ENCODE measurements around the gene SPNS3.
A peak's percentile ranks its signal among the peaks of the same experiment; 100 is the strongest.

Gene SPNS3

DNA sequence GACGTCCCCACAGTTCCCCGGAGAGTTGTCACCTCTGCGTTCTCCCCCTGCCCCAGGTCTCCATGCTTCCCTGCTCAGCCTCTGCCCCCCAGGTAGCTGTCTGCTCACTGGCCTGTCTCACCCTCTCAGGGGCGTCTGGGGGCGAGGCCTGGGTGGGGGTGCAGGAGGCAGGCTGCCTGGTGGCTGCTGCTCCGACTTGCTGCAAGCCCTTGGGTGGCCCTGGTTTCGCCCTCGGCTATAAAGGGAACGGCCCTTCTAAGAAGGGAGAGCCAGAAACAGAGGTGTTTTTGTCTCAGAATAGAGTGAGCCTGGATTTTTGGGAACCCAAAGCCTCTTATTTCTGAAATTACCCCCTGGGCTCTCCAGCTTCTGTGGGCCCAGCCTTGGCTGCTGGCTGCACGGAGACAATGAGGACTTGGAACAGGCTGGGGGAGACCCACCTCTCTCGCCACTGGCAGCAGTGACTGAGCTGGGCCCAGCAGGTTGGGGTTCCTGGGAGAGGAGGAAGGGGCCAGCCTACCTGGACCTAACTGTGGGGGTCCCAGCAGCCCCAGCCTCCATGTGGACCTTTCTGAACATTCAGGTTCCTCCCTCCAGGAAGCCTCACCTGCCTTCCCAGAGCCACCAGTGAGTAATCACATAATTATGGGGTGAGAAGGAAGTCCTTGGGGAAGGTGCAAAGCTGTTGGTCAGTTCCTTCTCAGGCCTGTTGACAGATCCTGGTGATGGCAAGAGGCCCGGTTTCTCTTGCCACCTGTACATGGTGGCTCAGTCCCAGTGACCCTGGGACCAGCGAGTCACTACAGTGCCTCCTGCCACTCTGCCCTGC, 49.5 kb downstream of the SPNS3 start:
- H3K4me3 Mint-ChIP-seq: no peak overlapping the region
- H3K27me3 Mint-ChIP-seq: peaks cover 4 to 8% of the 10 kb centered on the region in 2 donors
- no peak for ATAC-seq (replicated peaks)
- no peak overlapping the region for H3K27ac Mint-ChIP-seq
- no peak for DNase-seq
- peaks cover 24 to 25% of the 10 kb centered on the region in 2 donors for H3K4me1 Mint-ChIP-seq
- H3K36me3 Mint-ChIP-seq: peaks cover 0 to 2% of the 10 kb centered on the region in 2 donors
- no peaks in the 10 kb centered on the region for H3K9me3 Mint-ChIP-seq

DNA sequence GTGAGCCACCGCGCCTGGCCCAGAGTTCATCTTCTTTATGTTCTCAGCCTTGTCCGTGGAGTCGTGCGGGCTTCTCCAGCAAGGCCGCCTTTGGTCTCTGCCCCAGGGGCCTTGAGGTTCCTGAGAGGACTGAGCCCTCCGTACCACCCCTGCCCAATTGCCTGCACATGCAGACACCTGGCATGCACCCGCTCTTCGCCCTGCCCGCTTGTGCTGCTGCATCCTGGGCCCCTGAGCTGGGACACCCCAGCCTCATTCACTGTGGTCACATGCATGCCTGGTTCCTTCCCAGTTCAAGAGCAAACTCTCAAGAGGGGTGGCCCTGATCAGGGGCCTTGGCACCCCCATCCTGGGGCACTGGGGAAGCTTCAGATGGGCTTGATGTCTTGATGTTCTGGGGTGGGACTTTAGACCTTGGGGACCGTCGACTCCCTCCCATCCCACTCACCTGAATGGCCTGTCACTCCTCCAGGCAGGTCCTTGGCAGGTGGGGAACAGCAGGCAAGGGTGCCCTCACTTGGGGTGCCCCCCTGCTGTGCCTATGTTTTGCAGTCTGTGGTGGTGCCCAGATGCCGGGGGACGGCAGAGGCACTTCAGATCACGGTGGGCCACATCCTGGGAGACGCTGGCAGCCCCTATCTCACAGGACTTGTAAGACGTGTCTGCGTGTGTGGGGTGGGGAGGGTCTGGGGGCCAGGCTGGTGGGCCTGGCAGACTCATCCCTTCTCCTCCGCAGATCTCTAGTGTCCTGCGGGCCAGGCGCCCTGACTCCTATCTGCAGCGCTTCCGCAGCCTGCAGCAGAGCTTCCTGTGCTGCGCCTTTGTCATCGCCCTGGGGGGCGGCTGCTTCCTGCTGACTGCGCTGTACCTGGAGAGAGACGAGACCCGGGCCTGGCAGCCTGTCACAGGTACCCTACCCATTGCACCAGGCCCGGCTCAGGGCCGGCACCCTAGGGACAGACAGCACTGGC, 52.2 kb downstream of the SPNS3 start:
- peaks cover 4 to 5% of the 10 kb centered on the region in 2 donors for H3K27me3 Mint-ChIP-seq
- H3K36me3 Mint-ChIP-seq: peaks cover 0 to 2% of the 10 kb centered on the region in 2 donors
- ATAC-seq (replicated peaks): peak; percentile 78 to 90
- H3K4me1 Mint-ChIP-seq: peaks cover 19 to 21% of the 10 kb centered on the region in 2 donors
- peak overlapping the region; percentile 81 for H3K27ac Mint-ChIP-seq
- no peaks in the 10 kb centered on the region for H3K9me3 Mint-ChIP-seq
- DNase-seq: no peak
- H3K4me3 Mint-ChIP-seq: peak overlapping the region; percentile 74 to 80

GRCh38 chr17:4487296-4487695, 53.6 kb downstream of the SPNS3 start:
- ATAC-seq (replicated peaks): no peak
- Mint-ChIP-seq H3K27me3 (no peaks in the 10 kb centered on the region), H3K27ac (no peak overlapping the region), H3K9me3 (no peaks in the 10 kb centered on the region), H3K4me3 (no peak overlapping the region), H3K36me3 (no peaks in the 10 kb centered on the region), H3K4me1 (peaks cover 16 to 17% of the 10 kb centered on the region in 2 donors)
- no peak for DNase-seq

DNA sequence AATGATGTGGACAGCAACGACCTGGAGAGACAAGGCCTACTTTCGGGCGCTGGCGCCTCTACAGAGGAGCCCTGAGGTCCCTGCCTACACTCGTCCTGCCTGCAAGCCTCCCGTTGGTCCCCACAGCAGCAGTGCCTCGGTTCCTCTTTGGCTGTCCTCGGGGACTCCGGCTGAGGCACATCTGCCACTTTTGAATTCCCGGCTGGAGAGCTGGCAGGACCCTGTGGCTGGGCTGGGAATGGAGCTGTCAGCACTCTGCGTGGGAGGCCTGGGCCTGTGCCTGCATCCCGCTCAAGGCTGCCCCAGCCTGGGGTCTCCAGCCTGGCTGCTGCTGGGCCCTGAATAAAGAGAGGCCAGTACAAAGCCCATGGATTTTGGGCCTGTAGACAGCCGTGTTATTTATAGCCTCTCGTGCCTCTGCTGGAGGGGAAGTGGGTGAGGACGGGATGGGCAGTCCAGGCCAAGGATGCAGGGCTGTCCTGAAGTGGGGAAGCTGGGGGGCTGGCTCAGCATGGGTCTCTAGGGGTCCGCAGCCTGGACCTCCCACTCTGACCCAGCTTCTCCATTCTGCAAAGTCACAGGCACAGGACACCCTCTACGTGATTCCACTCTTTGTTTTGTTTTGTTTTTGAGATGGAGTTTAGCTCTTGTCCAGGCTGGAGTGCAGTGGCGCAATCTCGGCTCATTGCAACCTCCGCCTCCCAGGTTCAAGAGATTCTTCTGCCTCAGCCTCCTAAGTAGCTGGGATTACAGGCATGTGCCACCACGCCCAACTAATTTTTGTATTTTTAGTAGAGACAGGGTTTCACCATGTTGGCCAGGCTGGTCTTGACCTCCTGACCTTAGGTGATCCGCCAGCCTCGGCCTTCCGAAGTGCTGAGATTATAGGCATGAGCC, 54.3 kb downstream of the SPNS3 start:
- peaks cover 21 to 25% of the 10 kb centered on the region in 2 donors for H3K4me1 Mint-ChIP-seq
- H3K27me3 Mint-ChIP-seq: peaks cover 2 to 6% of the 10 kb centered on the region in 2 donors
- no peak for ATAC-seq (replicated peaks)
- no peaks in the 10 kb centered on the region for H3K36me3 Mint-ChIP-seq
- H3K4me3 Mint-ChIP-seq: no peak overlapping the region
- no peak for DNase-seq
- no peaks in the 10 kb centered on the region for H3K9me3 Mint-ChIP-seq
- H3K27ac Mint-ChIP-seq: no peak overlapping the region

GRCh38 chr17:4488989-4489595, 55.4 kb downstream of the SPNS3 start:
- H3K36me3 Mint-ChIP-seq: no peaks in the 10 kb centered on the region
- DNase-seq (no peak), ATAC-seq (replicated peaks) (no peak)
- peaks cover 25 to 28% of the 10 kb centered on the region in 2 donors for H3K4me1 Mint-ChIP-seq
- H3K9me3 Mint-ChIP-seq: no peaks in the 10 kb centered on the region
- H3K27ac Mint-ChIP-seq: no peak overlapping the region
- H3K4me3 Mint-ChIP-seq: no peak overlapping the region
- H3K27me3 Mint-ChIP-seq: peaks cover 6 to 10% of the 10 kb centered on the region in 2 donors

DNA sequence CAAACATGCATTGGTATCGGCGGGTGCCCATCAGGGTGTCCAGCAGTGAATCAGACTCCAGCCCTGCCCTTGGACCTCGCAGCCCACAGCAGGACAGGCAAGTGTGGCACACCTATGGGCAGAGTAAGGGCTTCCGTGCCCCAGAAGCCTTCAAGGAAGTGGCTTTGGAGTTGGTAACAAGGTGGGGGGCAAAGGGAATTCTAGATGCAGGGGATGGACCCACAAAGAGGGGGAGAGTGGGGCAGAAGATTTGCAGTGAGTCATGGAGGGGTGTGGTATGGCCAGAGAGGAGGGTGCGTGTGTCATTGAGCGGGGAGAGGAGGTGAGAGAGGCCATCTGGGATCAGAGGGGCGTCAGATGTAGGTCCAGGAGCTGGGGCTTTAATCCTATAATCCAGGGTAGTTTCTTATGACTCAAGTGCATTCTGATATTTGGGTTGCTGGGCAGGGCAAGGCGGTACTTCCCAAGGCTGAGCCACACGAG, 56.4 kb downstream of the SPNS3 start:
- no peak for ATAC-seq (replicated peaks)
- H3K9me3 Mint-ChIP-seq: no peaks in the 10 kb centered on the region
- peaks cover 6 to 11% of the 10 kb centered on the region in 2 donors for H3K27me3 Mint-ChIP-seq
- H3K27ac Mint-ChIP-seq: no peak overlapping the region
- no peaks in the 10 kb centered on the region for H3K36me3 Mint-ChIP-seq
- peaks cover 21 to 28% of the 10 kb centered on the region in 2 donors for H3K4me1 Mint-ChIP-seq
- no peak overlapping the region for H3K4me3 Mint-ChIP-seq
- no peak for DNase-seq

- H3K36me3 Mint-ChIP-seq: no peaks in the 10 kb centered on the region
- ATAC-seq (replicated peaks): no peak
These were observed 56.9 kb downstream of the SPNS3 start for GRCh38 chr17:4490637-4491061.

DNA sequence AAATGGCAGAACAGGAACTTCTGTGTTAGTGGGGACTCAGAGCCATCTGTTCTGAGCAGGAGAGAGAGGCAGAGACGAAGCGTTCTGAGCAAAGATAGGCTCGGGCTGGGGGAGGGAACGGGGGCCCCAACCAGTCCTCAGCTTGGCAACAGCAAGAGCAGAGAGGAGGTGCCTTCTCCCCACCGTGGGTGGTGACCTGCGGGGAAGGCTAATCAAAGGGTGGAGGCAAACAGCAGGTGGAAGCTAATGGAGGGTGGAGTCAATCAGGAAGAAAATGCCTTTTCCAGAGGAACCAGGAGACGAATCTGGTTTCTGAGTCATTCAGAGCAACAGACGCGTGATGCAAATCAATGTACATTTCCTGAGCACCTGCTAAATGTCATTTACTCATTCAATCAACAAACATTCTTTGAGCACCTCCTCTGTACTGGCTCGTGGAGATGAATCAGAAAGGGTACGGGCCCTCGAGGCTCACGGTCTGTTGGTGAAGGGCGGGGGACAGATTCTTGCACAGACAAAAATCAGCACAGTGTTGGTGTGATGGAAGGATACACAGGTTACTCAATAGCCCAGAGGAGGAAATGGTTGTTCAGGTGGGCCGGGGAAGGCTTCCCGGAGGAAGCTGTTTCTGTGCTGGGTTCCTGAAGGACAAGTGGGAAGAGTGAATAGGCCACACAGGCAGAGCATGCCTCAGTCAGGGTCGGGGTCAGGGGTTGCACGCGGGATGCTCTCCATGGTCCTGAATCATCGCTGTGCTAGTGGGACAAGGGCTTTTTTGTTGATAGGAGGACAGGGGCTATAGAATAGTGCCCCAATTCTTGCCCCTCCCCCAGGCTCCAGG, 59.2 kb downstream of the SPNS3 start:
- H3K27ac Mint-ChIP-seq: no peak overlapping the region
- H3K4me1 Mint-ChIP-seq: peaks cover 19 to 22% of the 10 kb centered on the region in 2 donors

More at GRCh38 chr17:4490637-4491061, 56.9 kb downstream of the SPNS3 start:
- no peak overlapping the region for H3K4me3 Mint-ChIP-seq
- peaks cover 20 to 26% of the 10 kb centered on the region in 2 donors for H3K4me1 Mint-ChIP-seq
- H3K27me3 Mint-ChIP-seq: peaks cover 6 to 16% of the 10 kb centered on the region in 2 donors
- H3K9me3 Mint-ChIP-seq: no peaks in the 10 kb centered on the region
- DNase-seq: no peak
- H3K27ac Mint-ChIP-seq: no peak overlapping the region

DNA sequence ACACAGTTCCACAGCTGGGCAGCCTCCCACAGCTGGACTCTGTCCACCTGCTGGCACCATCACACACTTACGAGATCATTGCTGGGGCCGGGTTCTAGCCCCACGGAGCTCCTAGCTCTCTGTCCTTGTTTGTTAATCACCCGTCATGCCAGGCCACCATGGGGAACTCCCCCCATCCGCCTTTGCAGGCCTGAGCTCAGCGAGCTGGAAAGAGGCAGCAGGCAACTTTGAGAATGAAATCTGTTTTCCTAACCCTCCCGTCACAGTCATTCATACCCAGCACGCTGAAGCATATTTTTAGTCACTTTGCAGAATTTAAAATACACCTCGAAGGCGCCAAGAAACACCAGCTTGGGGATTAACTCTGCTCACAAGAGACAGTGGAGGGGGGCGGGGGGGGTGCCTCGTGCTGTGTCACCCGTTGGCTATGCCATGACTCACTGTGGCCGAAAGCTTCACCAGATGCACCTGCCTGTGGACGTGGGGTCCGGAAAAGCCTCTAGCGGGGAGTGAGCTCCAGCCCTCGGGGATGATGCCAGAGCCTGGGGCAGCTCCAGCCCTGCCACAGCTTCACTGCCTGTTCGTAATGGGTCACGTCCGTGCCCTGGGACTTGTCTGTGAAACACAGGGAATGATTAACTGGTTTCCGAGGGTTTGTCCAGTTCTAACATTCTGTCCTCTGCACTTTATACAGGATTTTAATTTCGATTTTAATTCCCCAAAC, 63.5 kb downstream of the SPNS3 start:
- peak overlapping the region; percentile 25 for H3K27ac Mint-ChIP-seq
- DNase-seq (peak; percentile 42), ATAC-seq (replicated peaks) (peak; percentile 28 to 65)
- no peaks in the 10 kb centered on the region for H3K36me3 Mint-ChIP-seq
- H3K27me3 Mint-ChIP-seq: peaks cover 30 to 45% of the 10 kb centered on the region in 2 donors
- no peaks in the 10 kb centered on the region for H3K9me3 Mint-ChIP-seq
- H3K4me3 Mint-ChIP-seq: no peak overlapping the region
- peaks cover 39 to 44% of the 10 kb centered on the region in 2 donors for H3K4me1 Mint-ChIP-seq

More for the DNA sequence above, 59.2 kb downstream of the SPNS3 start:
- peak; percentile 49 to 69 for ATAC-seq (replicated peaks)
- no peak for DNase-seq
- no peaks in the 10 kb centered on the region for H3K9me3 Mint-ChIP-seq
- peaks cover 6 to 18% of the 10 kb centered on the region in 2 donors for H3K27me3 Mint-ChIP-seq
- no peaks in the 10 kb centered on the region for H3K36me3 Mint-ChIP-seq
- H3K4me3 Mint-ChIP-seq: no peak overlapping the region

GRCh38 chr17:4498461-4499397, 65.0 kb downstream of the SPNS3 start, which contains the start of gene SPNS2:
Gene SPNS2 (plus strand): TSS chr17:4498881. CDS start chr17:4499048, 167 bp downstream.
- Mint-ChIP-seq H3K4me1 (peaks cover 28 to 33% of the 10 kb centered on the region in 2 donors), H3K36me3 (no peaks in the 10 kb centered on the region), H3K4me3 (peak within 1 kb of the TSS; percentile 76 to 81), H3K27ac (peak within 1 kb of the TSS; percentile 56), H3K9me3 (no peaks in the 10 kb centered on the region), H3K27me3 (peaks cover 39 to 48% of the 10 kb centered on the region in 2 donors)
- peak; percentile 48 for DNase-seq
- peak; percentile 71 to 86 for ATAC-seq (replicated peaks)

Data from stimulated activated naive B cell treated with anti-CD40 and anti-IgM and Interleukin-4, amounts not matched to agents 10 μg/mL and 1 μg/mL and 100 μg/mL, for 72 hours (primary cell).